ENCODE results near the gene GPX3. TPM values are rescaled to one million over a fixed set of nuclear protein-coding genes. Genes with fewer than 3 reads are reported as not detected.

The GPX3 gene
- total RNA-seq, 1 experiment from 2014 or later, result 86.6 TPM

GRCh38 chr5:151018846-151019245 is 1.5 kb upstream of the GPX3 start:
- Mint-ChIP-seq H3K4me3 (ENCODE audit: unreplicated experiment) (no peak overlapping the region), H3K4me1 (ENCODE audit: low read depth, unreplicated experiment) (peaks cover 13% of the 10 kb centered on the region), H3K36me3 (ENCODE audit: insufficient read depth, unreplicated experiment) (peaks cover 14% of the 10 kb centered on the region), H3K9me3 (ENCODE audit: unreplicated experiment) (no peaks in the 10 kb centered on the region), H3K27me3 (ENCODE audit: insufficient read depth, unreplicated experiment) (no peaks in the 10 kb centered on the region), H3K27ac (ENCODE audit: unreplicated experiment) (no peak overlapping the region)
- H3K36me3 ChIP-seq (ENCODE audit: control insufficient read depth, insufficient read depth, low read length), result 0 out of 2 replicates have a peak, but pooled peaks cover 1% of the 10 kb centered on the region
- H3K27me3 ChIP-seq (replicated peaks; ENCODE audit: control insufficient read depth, insufficient read depth, low read length), result no peaks in the 10 kb centered on the region
- POLR2A ChIA-PET, result no interaction called here
- no TSS peak for BruUV-seq (replicated peaks)
- peaks cover 21% of the 10 kb centered on the region for H3K4me1 ChIP-seq
- intact Hi-C loops (cut with micrococcal nuclease; ENCODE audit: unreplicated experiment), result no loop called here
- no peaks in the 10 kb centered on the region for H3K9me3 ChIP-seq
- no peak for DNase-seq
- TF ChIP-seq, protein P1, sequence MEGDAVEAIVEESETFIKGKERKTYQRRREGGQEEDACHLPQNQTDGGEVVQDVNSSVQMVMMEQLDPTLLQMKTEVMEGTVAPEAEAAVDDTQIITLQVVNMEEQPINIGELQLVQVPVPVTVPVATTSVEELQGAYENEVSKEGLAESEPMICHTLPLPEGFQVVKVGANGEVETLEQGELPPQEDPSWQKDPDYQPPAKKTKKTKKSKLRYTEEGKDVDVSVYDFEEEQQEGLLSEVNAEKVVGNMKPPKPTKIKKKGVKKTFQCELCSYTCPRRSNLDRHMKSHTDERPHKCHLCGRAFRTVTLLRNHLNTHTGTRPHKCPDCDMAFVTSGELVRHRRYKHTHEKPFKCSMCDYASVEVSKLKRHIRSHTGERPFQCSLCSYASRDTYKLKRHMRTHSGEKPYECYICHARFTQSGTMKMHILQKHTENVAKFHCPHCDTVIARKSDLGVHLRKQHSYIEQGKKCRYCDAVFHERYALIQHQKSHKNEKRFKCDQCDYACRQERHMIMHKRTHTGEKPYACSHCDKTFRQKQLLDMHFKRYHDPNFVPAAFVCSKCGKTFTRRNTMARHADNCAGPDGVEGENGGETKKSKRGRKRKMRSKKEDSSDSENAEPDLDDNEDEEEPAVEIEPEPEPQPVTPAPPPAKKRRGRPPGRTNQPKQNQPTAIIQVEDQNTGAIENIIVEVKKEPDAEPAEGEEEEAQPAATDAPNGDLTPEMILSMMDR (IDR thresholded peaks at IDR 0.05; ENCODE audit: insufficient read depth in 1 of 2, low read depth in 1 of 2, low read length in 1 of 2, severe bottlenecking in 1 of 2, unreplicated experiment in 1 of 2), result no peak
- CTCF ChIA-PET, result no interaction called here
- H3K4me3 ChIP-seq (ENCODE audit: low read depth, low read length), result no peak overlapping the region

DNA sequence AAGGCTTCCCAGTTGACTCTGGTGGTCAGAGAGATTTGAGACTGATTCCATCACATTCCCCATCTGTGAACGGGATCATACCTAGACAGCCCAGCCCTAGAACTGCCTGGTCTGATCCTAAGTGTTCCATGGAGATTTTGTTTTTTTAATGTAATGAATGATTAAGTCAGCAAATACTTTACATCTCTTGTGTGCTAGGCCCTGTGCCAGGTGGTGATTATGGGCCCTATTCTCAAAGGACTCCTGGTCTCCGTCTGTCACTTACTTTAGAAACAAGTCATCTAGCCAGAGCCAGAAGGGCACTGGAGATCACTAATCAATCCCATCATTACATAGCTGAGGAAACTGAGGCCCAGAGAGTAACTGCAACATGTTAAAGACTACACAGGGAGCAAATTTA is 1.1 kb upstream of the GPX3 start:
- H3K9me3 Mint-ChIP-seq (ENCODE audit: unreplicated experiment), result no peaks in the 10 kb centered on the region
- Histone ChIP-seq H3K4me1 (peaks cover 21% of the 10 kb centered on the region), H3K36me3 (ENCODE audit: control insufficient read depth, insufficient read depth, low read length) (0 out of 2 replicates have a peak, but pooled peaks cover 1% of the 10 kb centered on the region), H3K27me3 (replicated peaks; ENCODE audit: control insufficient read depth, insufficient read depth, low read length) (no peaks in the 10 kb centered on the region), H3K4me3 (ENCODE audit: low read depth, low read length) (no peak overlapping the region), H3K9me3 (no peaks in the 10 kb centered on the region)
- H3K27ac Mint-ChIP-seq (ENCODE audit: unreplicated experiment), result no peak overlapping the region
- CTCF ChIA-PET, result no interaction called here
- BruUV-seq (replicated peaks), result no TSS peak
- peaks cover 13% of the 10 kb centered on the region for H3K4me1 Mint-ChIP-seq (ENCODE audit: low read depth, unreplicated experiment)
- TF ChIP-seq, protein P1 (IDR thresholded peaks at IDR 0.05; ENCODE audit: insufficient read depth in 1 of 2, low read depth in 1 of 2, low read length in 1 of 2, severe bottlenecking in 1 of 2, unreplicated experiment in 1 of 2), result no peak
- POLR2A ChIA-PET, result no interaction called here
- H3K4me3 Mint-ChIP-seq (ENCODE audit: unreplicated experiment), result no peak overlapping the region
- H3K27me3 Mint-ChIP-seq (ENCODE audit: insufficient read depth, unreplicated experiment), result no peaks in the 10 kb centered on the region
- peaks cover 15% of the 10 kb centered on the region for H3K36me3 Mint-ChIP-seq (ENCODE audit: insufficient read depth, unreplicated experiment)
- intact Hi-C loops (cut with micrococcal nuclease; ENCODE audit: unreplicated experiment), result no loop called here
- no peak for DNase-seq

DNA sequence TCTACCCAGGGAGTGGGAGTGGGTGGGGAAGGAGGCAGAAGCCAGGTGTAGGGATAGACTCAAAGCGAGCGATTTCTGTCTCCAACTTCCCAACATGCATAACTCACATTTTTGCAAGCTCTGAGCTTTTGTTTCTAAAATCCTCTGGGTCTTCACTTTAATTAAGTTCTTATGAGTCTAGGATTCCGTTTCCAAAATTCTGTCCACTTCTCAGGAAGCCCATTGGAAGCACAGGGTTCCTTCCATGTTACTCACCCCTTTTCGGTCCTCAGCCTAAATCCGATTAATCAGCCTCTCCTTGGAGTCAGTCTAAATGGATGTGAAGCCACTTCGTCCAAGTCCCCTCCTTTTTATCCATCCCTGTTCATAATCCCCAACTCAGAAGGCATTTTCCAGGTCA is 1.4 kb downstream of the GPX3 start:
- Histone ChIP-seq H3K36me3 (ENCODE audit: control insufficient read depth, insufficient read depth, low read length) (0 out of 2 replicates have a peak, but pooled peaks cover 3% of the 10 kb centered on the region), H3K9me3 (no peaks in the 10 kb centered on the region), H3K27me3 (replicated peaks; ENCODE audit: control insufficient read depth, insufficient read depth, low read length) (no peaks in the 10 kb centered on the region), H3K4me1 (peaks cover 17% of the 10 kb centered on the region), H3K4me3 (ENCODE audit: low read depth, low read length) (peak overlapping the region; percentile 79)
- H3K4me3 Mint-ChIP-seq (ENCODE audit: unreplicated experiment), result peak overlapping the region; percentile 45
- BruUV-seq (replicated peaks), result no TSS peak
- CTCF ChIA-PET, result interaction anchor here (0.5 to 1.2 kb wide), 2 partner anchors 51 to 243 kb away, joined by 3 to 4 read pairs; partner anchors contain the start of gene SMIM3
- no peaks in the 10 kb centered on the region for H3K27me3 Mint-ChIP-seq (ENCODE audit: insufficient read depth, unreplicated experiment)
- no peak overlapping the region for H3K27ac Mint-ChIP-seq (ENCODE audit: unreplicated experiment)
- POLR2A ChIA-PET, result no interaction called here
- peaks cover 13% of the 10 kb centered on the region for H3K4me1 Mint-ChIP-seq (ENCODE audit: low read depth, unreplicated experiment)
- DNase-seq, result no peak
- H3K36me3 Mint-ChIP-seq (ENCODE audit: insufficient read depth, unreplicated experiment), result peaks cover 31% of the 10 kb centered on the region
- TF ChIP-seq, protein P1 (IDR thresholded peaks at IDR 0.05; ENCODE audit: insufficient read depth in 1 of 2, low read depth in 1 of 2, low read length in 1 of 2, severe bottlenecking in 1 of 2, unreplicated experiment in 1 of 2), result no peak
- intact Hi-C loops (cut with micrococcal nuclease; ENCODE audit: unreplicated experiment), result loop anchor here (2.0 kb wide), 1 partner anchor 17 kb away; no protein-coding TSS in a partner anchor
- no peaks in the 10 kb centered on the region for H3K9me3 Mint-ChIP-seq (ENCODE audit: unreplicated experiment)
